ENCODE measurements around the gene TNS3.

The TNS3 gene

GRCh38 chr7:47539398-47540052, 42.4 kb downstream of the TNS3 start:
- DNase-seq, result no peak

GRCh38 chr7:47538846-47539311, 43.0 kb downstream of the TNS3 start:
- DNase-seq, result no peak

GRCh38 chr7:47537716-47538675, 43.9 kb downstream of the TNS3 start:
- no peak for DNase-seq

GRCh38 chr7:47536661-47537611, 45.0 kb downstream of the TNS3 start:
- no peak for DNase-seq

- DNase-seq, result no peak
Measured at GRCh38 chr7:47535704-47536628, 45.9 kb downstream of the TNS3 start.

GRCh38 chr7:47535035-47535703, 46.7 kb downstream of the TNS3 start:
- no peak for DNase-seq

GRCh38 chr7:47534322-47535034, 47.4 kb downstream of the TNS3 start:
- DNase-seq, result no peak

- DNase-seq, result no peak
Measured at GRCh38 chr7:47531584-47532492, 50.1 kb downstream of the TNS3 start.

GRCh38 chr7:47529826-47530555, 51.9 kb downstream of the TNS3 start:
- DNase-seq, result no peak

GRCh38 chr7:47529405-47529804, 52.5 kb downstream of the TNS3 start:
- no peak for DNase-seq

GRCh38 chr7:47528471-47528870, 53.4 kb downstream of the TNS3 start:
- no peak for DNase-seq

- DNase-seq, result no peak
Measured at GRCh38 chr7:47526466-47526865, 55.4 kb downstream of the TNS3 start.

- DNase-seq, result no peak
Measured at GRCh38 chr7:47525066-47525623, 56.8 kb downstream of the TNS3 start.

- no peak for DNase-seq
Measured at GRCh38 chr7:47523401-47523800, 58.5 kb downstream of the TNS3 start.

- DNase-seq, result no peak
Measured at GRCh38 chr7:47521816-47522561, 59.9 kb downstream of the TNS3 start.

- DNase-seq, result no peak
Measured at GRCh38 chr7:47521011-47521795, 60.7 kb downstream of the TNS3 start.

- DNase-seq, result no peak
Measured at GRCh38 chr7:47520406-47520805, 61.5 kb downstream of the TNS3 start.

Data from NCI-H1092 treated with DMSO at 0.1 percent for 48 hours (cell line).